ENCODE measurements around the gene CYP2D6. TPM values are rescaled to one million over a fixed set of nuclear protein-coding genes. Genes with fewer than 3 reads are reported as not detected.
A peak's percentile ranks its signal among the peaks of the same experiment; 100 is the strongest.

Gene CYP2D6
- total and polyA plus RNA-seq, 2 of the 13 experiments (the other 11 are each of a cell fraction or from before 2014, with no cell fraction given) = 1.0 to 3.7 TPM

DNA sequence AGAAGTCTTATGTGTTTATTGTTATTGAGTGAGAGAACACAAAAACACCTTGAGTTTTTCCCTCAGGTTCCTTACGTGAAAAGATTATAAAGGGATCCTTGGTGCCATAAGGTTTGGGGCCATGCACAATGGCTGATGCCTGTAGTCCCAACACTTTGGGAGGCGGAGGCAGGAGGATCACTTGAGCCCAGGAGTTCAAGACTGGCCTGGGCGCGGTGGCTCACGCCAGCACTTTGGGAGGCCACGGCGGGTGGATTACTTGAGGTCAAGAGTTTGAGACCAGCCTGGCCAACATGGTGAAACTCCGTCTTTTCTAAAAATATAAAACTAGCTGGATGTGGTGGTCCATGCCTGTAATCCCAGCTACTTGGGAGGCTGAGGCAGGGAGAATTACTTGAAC, 45.7 kb downstream of the CYP2D6 start:
- Histone ChIP-seq H3K4me3 (replicated peaks in 1 of 3; ENCODE audit: insufficient read depth in 1 of 3, low read depth in 2 of 3, low read length in 3 of 3) (no peak overlapping the region), H3K79me2 (ENCODE audit: insufficient read depth, low read length) (peaks cover 28% of the 10 kb centered on the region), H3K9me3 (ENCODE audit: low read length) (no peaks in the 10 kb centered on the region), H3K36me3 (replicated peaks in 1 of 2; ENCODE audit: control insufficient read depth in 1 of 2, insufficient read depth in 2 of 2, low read length in 2 of 2) (peaks cover 10 to 46% of the 10 kb centered on the region in 2 experiments), H3K27ac (ENCODE audit: extremely low read length, insufficient read depth, low read length) (no peak overlapping the region), H3K27me3 (ENCODE audit: control insufficient read depth in 1 of 2, insufficient read depth in 2 of 2, low read length in 2 of 2) (no peaks in the 10 kb centered on the region; a peak in 1 of 5 replicates), H4K20me1 (ENCODE audit: insufficient read depth, low read length) (0 out of 2 replicates have a peak, but pooled peaks cover 3% of the 10 kb centered on the region), H3K4me2 (ENCODE audit: low read depth, low read length) (no peak overlapping the region), H3K9ac (ENCODE audit: insufficient read depth, low read depth, low read length) (no peak overlapping the region), H2AFZ (ENCODE audit: low read length) (no peak overlapping the region), H3K4me1 (ENCODE audit: insufficient read depth, low read length) (peaks cover 19% of the 10 kb centered on the region)
- ATAC-seq (no peak), FAIRE-seq (no peak), DNase-seq (ENCODE audit: low spot score) (no peak)
- intact Hi-C loops (cut with micrococcal nuclease; ENCODE audit: unreplicated experiment) = no loop called here
- in situ Hi-C loops (cut with HindIII; ENCODE audit: extremely low pct_ligation_motif_present, low pct_unique_long_range_greater_than_20kb) = no loop called here
- TF ChIP-seq POLR2A (IDR thresholded peaks at IDR 0.05; ENCODE audit: insufficient read depth in 1 of 2, low read depth in 2 of 2, low read length in 2 of 2) (0 out of 4 replicates have a peak, but pooled peaks of 1 of the 2 experiments have one; percentile 32), ZNF569 (CRISPR knock-in tag; IDR thresholded peaks at IDR 0.05; ENCODE audit: borderline replicate concordance) (no peak), KLF9 (CRISPR knock-in tag; IDR thresholded peaks at IDR 0.05; ENCODE audit: low read depth) (no peak)
- TF ChIP-seq, protein P1, sequence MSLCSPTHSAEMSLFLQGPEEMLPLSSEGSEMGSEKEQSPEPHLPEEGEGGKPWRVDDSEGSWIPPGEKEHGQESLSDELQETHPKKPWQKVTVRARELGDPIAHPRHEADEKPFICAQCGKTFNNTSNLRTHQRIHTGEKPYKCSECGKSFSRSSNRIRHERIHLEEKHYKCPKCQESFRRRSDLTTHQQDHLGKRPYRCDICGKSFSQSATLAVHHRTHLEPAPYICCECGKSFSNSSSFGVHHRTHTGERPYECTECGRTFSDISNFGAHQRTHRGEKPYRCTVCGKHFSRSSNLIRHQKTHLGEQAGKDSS (CRISPR knock-in tag; IDR thresholded peaks at IDR 0.05; ENCODE audit: borderline replicate concordance, low read depth) = no peak
- ChIA-PET CTCF (ENCODE audit: low intra/inter-chr PET ratio, low total read pairs) (no interaction called here), POLR2A (no interaction called here)
- 100% methylated on average over 8 of the region's 8 CpGs for WGBS (ENCODE audit: low lambda C conversion rate)
- no TSS peak for BruUV-seq (replicated peaks)

DNA sequence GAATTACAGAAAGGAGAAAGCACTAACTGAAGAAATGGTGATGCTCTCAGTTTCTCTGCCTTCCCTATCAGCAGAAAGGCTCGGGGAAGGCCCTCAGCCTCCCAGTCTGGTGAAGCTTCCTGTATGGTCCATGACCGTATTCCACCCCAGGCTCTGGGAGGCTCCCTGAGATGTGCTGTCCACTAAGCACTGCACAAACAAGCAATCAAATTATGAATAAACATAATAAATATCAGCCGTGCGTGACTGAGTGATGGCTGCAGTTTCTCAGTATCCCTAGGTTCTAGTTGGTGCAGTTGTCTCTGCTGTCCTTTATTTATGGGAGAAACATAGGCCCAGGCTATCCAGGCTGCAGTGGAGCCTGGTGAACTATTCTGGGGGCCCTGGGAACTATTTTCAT, 47.5 kb downstream of the CYP2D6 start:
- Histone ChIP-seq H3K79me2 (ENCODE audit: insufficient read depth, low read length) (peaks cover 13% of the 10 kb centered on the region), H3K27ac (ENCODE audit: extremely low read length, insufficient read depth, low read length) (no peak overlapping the region), H2AFZ (ENCODE audit: low read length) (no peak overlapping the region), H3K27me3 (ENCODE audit: control insufficient read depth in 1 of 2, insufficient read depth in 2 of 2, low read length in 2 of 2) (no peaks in the 10 kb centered on the region; a peak in 1 of 5 replicates), H3K36me3 (replicated peaks in 1 of 2; ENCODE audit: control insufficient read depth in 1 of 2, insufficient read depth in 2 of 2, low read length in 2 of 2) (peaks cover 10 to 46% of the 10 kb centered on the region in 2 experiments), H3K9me3 (ENCODE audit: low read length) (no peaks in the 10 kb centered on the region), H3K9ac (ENCODE audit: insufficient read depth, low read depth, low read length) (no peak overlapping the region), H3K4me1 (ENCODE audit: insufficient read depth, low read length) (peaks cover 18% of the 10 kb centered on the region), H3K4me3 (replicated peaks in 1 of 3; ENCODE audit: insufficient read depth in 1 of 3, low read depth in 2 of 3, low read length in 3 of 3) (no peak overlapping the region), H3K4me2 (ENCODE audit: low read depth, low read length) (no peak overlapping the region), H4K20me1 (ENCODE audit: insufficient read depth, low read length) (0 out of 2 replicates have a peak, but pooled peaks cover 3% of the 10 kb centered on the region)
- no TSS peak for BruUV-seq (replicated peaks)
- POLR2A ChIA-PET = no interaction called here
- DNase-seq (ENCODE audit: low spot score) (no peak), ATAC-seq (no peak), FAIRE-seq (no peak)
- 86% methylated on average over 4 of the region's 4 CpGs for WGBS (ENCODE audit: low lambda C conversion rate)
- in situ Hi-C loops (cut with HindIII; ENCODE audit: extremely low pct_ligation_motif_present, low pct_unique_long_range_greater_than_20kb) = no loop called here
- CTCF ChIA-PET (ENCODE audit: low intra/inter-chr PET ratio, low total read pairs) = no interaction called here
- intact Hi-C loops (cut with micrococcal nuclease; ENCODE audit: unreplicated experiment) = no loop called here
- TF ChIP-seq NFE2L2 (IDR thresholded peaks at IDR 0.05; ENCODE audit: low read length) (no peak), SOX5 (CRISPR knock-in tag; IDR thresholded peaks at IDR 0.05; ENCODE audit: borderline replicate concordance) (no peak), CBX2 (IDR thresholded peaks at IDR 0.05; ENCODE audit: low read depth, low read length) (no peak), CBX2 (CRISPR knock-in tag; IDR thresholded peaks at IDR 0.05; ENCODE audit: low read depth) (no peak), KMT2A (CRISPR knock-in tag; IDR thresholded peaks at IDR 0.05) (no peak), NAIF1 (CRISPR knock-in tag; IDR thresholded peaks at IDR 0.05; ENCODE audit: borderline replicate concordance) (no peak), PITX1 (CRISPR knock-in tag; IDR thresholded peaks at IDR 0.05) (no peak), MED1 (CRISPR knock-in tag; IDR thresholded peaks at IDR 0.05) (no peak), SMAD3 (CRISPR knock-in tag; IDR thresholded peaks at IDR 0.05) (no peak), FLYWCH1 (CRISPR knock-in tag; IDR thresholded peaks at IDR 0.05) (no peak), SALL1 (CRISPR knock-in tag; IDR thresholded peaks at IDR 0.05) (no peak), TOE1 (CRISPR knock-in tag; IDR thresholded peaks at IDR 0.05) (no peak), STAG1 (CRISPR knock-in tag; IDR thresholded peaks at IDR 0.05) (no peak)
- TF ChIP-seq, protein P2, sequence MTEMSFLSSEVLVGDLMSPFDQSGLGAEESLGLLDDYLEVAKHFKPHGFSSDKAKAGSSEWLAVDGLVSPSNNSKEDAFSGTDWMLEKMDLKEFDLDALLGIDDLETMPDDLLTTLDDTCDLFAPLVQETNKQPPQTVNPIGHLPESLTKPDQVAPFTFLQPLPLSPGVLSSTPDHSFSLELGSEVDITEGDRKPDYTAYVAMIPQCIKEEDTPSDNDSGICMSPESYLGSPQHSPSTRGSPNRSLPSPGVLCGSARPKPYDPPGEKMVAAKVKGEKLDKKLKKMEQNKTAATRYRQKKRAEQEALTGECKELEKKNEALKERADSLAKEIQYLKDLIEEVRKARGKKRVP (CRISPR knock-in tag; IDR thresholded peaks at IDR 0.05) = no peak
- TF ChIP-seq, protein P3, sequence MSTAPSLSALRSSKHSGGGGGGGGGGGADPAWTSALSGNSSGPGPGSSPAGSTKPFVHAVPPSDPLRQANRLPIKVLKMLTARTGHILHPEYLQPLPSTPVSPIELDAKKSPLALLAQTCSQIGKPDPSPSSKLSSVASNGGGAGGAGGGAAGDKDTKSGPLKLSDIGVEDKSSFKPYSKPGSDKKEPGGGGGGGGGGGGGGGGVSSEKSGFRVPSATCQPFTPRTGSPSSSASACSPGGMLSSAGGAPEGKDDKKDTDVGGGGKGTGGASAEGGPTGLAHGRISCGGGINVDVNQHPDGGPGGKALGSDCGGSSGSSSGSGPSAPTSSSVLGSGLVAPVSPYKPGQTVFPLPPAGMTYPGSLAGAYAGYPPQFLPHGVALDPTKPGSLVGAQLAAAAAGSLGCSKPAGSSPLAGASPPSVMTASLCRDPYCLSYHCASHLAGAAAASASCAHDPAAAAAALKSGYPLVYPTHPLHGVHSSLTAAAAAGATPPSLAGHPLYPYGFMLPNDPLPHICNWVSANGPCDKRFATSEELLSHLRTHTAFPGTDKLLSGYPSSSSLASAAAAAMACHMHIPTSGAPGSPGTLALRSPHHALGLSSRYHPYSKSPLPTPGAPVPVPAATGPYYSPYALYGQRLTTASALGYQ (CRISPR knock-in tag; IDR thresholded peaks at IDR 0.05) = no peak

Data from HepG2 (cell line).